ENCODE data around the gene PCIF1.

DNA sequence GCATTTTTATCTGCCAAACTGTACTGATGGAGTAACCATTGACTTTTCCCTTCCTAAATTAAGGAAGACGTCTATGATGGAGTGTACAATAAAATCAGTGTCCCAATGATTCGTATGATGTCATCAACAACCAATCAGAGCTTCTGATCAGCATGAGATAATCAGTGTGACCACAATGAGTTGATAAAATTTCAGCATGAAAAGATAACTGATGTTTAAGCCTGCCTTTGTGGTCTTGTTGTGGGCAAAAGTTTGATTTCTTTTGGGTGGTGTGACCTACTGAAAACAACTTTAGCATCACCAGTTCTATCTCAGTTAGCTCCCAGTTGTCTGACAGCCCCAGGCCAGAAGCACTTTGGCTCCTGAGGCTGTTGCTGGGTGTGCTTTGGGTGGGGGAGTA lies 3.3 kb downstream of the PCIF1 start:
- TF ChIP-seq, protein P1, sequence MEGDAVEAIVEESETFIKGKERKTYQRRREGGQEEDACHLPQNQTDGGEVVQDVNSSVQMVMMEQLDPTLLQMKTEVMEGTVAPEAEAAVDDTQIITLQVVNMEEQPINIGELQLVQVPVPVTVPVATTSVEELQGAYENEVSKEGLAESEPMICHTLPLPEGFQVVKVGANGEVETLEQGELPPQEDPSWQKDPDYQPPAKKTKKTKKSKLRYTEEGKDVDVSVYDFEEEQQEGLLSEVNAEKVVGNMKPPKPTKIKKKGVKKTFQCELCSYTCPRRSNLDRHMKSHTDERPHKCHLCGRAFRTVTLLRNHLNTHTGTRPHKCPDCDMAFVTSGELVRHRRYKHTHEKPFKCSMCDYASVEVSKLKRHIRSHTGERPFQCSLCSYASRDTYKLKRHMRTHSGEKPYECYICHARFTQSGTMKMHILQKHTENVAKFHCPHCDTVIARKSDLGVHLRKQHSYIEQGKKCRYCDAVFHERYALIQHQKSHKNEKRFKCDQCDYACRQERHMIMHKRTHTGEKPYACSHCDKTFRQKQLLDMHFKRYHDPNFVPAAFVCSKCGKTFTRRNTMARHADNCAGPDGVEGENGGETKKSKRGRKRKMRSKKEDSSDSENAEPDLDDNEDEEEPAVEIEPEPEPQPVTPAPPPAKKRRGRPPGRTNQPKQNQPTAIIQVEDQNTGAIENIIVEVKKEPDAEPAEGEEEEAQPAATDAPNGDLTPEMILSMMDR (IDR thresholded peaks at IDR 0.05; ENCODE audit: poor library complexity): no peak
- TF ChIP-seq EZH2 (IDR thresholded peaks at IDR 0.05; ENCODE audit: borderline replicate concordance): no peak
